Measurements from ENCODE around the gene NUP85.
"Not testable (repeated sequence)": the region's sequence is repeated elsewhere in the genome, so short reads cannot be mapped to it uniquely, and the experiment has no call there.

The NUP85 gene

GRCh38 chr17:75270218-75270965 is 64.9 kb downstream of the NUP85 start:
- DNase-seq = peak; percentile 93

GRCh38 chr17:75270966-75271232 is 65.4 kb downstream of the NUP85 start, which contains the start of gene MIF4GD:
MIF4GD (minus strand) TSS chr17:75271231; CDS start chr17:75270195, 1,036 bp downstream.
- no peak for DNase-seq

GRCh38 chr17:75271233-75271954 is 65.9 kb downstream of the NUP85 start:
- peak; percentile 85 for DNase-seq

GRCh38 chr17:75271955-75272847 is 66.7 kb downstream of the NUP85 start:
- DNase-seq = peak; percentile 55

- DNase-seq = no peak
Measured at GRCh38 chr17:75272848-75273184, 67.3 kb downstream of the NUP85 start.

GRCh38 chr17:75273977-75274708 is 68.7 kb downstream of the NUP85 start:
- DNase-seq = no peak

GRCh38 chr17:75277664-75278071 is 72.2 kb downstream of the NUP85 start:
- DNase-seq = peak; percentile 70

GRCh38 chr17:75280189-75280588 is 74.7 kb downstream of the NUP85 start:
- not testable (repeated sequence) for DNase-seq

- no peak for DNase-seq
Measured at GRCh38 chr17:75285123-75285522, 79.6 kb downstream of the NUP85 start.

All from islet precursor cell (in vitro differentiated cells).